ENCODE data around the gene PDE4D. TPM values are rescaled to one million over a fixed set of nuclear protein-coding genes. Genes with fewer than 3 reads are reported as not detected.
"Not testable (repeated sequence)": the region's sequence is repeated elsewhere in the genome, so short reads cannot be mapped to it uniquely, and the experiment has no call there.

Gene PDE4D
- total RNA-seq, 1 donor from 2014 or later: 46.9 TPM

DNA sequence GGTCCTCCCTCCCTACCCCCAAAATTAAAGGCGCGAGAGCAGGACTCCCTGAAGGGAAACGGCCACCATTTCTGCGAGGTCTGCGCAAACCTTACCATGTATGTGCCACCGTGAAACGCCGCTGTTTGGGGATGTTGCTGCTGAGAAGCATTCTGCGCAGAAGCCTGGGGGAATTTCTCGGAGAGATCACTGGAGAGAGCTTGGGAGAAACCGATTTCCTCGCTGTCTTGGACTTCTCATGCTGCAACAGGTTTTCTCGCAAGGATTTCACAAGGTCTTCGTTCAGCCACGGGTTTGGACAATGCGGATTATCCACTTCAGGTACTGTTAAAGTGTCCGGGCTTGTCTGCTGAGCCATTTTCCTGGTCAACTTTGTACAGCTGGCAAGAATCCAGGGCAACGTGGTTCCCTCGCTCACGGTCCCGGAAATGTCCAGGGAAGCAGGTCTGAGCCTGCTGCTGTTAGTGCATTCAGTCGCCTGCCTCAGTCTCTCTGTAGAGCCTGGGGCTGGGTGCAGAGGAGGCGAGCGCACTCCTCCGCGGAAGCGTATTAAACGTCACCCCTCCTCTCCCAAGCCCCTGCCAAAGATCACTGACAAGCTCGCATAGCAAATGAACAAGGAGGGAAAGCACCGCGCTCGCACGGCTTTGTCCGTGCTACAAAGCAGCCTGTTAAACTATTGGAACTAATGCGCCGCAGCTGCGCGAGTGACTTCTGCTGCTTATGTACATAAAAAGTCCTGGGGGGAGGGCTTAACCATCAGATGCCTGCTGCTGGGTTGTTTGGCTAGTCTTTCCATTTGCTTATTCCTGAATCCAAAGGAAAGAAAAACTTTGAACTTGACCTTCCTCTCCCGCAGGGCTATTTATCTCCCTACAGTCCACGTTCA lies 125.1 kb downstream of the PDE4D start:
- peak; percentile 61 for DNase-seq (ENCODE audit: low spot score)

DNA sequence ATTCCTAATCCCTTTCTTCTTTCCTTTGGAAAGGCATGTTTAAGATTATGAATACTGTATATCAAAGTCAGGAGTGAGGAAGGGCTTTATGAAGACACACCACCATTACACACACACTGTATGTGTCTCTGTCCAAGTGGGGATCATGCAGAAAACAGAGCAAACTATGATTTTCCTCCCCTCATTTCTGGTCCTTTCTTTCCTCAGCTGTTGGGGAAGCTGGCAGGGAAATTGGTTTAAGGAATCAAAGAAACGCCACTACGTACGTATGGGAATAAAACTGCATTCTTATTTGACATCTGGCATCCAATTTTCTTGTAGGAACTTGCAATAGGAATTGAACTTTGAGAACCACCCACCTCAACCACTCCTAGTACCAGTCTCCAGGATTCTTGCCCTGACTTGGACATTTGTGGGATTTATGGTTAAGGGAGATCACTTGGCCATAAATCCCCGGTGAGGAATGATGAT lies 125.8 kb downstream of the PDE4D start:
- DNase-seq (ENCODE audit: low spot score): no peak

- DNase-seq (ENCODE audit: low spot score): no peak
These were observed 126.3 kb downstream of the PDE4D start for GRCh38 chr5:59767211-59767605.

GRCh38 chr5:59766427-59767210 lies 126.9 kb downstream of the PDE4D start:
- DNase-seq (ENCODE audit: low spot score): peak; percentile 50

DNA sequence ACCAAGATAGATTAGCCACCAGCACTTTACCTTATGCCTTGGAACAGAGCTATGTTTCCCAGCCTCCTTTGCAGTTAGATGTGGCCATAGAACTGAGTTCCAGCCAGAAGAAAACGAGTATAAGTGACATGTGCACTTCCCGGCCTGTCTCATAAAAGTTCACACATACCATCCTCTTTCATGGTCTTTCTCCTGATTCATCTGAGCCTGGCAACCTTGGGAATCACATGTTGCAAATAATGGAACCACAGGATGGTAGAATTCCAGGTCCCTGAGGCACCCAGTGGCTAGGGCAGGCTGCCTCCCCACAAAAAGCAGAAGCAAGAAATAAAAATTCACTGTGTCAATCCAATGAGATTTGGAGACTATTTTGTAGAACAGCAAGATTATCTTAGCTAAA lies 128.1 kb downstream of the PDE4D start:
- DNase-seq (ENCODE audit: low spot score): no peak

DNA sequence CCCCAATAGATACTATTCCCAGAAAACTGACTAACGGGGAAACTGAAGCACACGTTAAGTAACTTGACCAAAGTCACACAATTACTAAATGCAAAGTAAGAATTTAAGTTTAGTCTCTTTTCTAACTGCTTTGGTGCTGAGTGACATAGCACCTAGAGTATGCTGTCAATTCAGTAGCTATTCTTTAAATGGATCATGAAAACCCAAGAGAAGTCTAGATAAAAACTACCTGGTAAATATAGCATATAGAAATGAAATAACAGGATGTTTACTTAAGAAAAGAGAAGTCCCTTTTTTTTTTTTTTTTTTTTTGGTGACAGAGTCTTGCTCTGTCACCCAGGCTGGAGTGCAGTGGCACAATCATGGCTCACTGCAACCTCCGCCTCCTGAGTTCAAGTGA lies 129.2 kb downstream of the PDE4D start:
- no peak for DNase-seq (ENCODE audit: low spot score)

- DNase-seq (ENCODE audit: low spot score): no peak
These were observed 130.0 kb downstream of the PDE4D start for GRCh38 chr5:59763541-59763940.

- not testable (repeated sequence) for DNase-seq (ENCODE audit: low spot score)
These were observed 131.3 kb downstream of the PDE4D start for GRCh38 chr5:59762232-59762631.

- DNase-seq (ENCODE audit: low spot score): no peak
These were observed 132.7 kb downstream of the PDE4D start for GRCh38 chr5:59760785-59761348.

GRCh38 chr5:59759600-59760351 lies 133.8 kb downstream of the PDE4D start:
- no peak for DNase-seq (ENCODE audit: low spot score)

DNA sequence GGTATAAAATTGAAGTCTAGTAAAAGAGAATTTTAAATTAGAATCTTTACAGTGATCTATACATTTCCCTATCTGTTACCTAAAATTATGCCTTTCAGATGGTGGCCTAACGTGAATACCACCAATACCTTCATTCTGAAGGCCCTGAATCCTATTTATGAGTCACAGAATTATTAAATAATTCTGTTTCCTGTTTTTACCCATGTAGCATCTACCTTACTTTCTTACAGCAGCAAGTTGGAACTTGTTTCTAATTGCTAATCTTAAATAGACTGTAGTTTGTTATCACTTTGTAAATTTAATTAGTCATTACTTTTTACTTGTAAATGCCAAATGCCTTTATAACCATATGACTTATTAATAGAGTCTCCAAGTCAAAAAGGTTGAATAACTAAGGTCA lies 135.0 kb downstream of the PDE4D start:
- DNase-seq (ENCODE audit: low spot score): no peak

DNA sequence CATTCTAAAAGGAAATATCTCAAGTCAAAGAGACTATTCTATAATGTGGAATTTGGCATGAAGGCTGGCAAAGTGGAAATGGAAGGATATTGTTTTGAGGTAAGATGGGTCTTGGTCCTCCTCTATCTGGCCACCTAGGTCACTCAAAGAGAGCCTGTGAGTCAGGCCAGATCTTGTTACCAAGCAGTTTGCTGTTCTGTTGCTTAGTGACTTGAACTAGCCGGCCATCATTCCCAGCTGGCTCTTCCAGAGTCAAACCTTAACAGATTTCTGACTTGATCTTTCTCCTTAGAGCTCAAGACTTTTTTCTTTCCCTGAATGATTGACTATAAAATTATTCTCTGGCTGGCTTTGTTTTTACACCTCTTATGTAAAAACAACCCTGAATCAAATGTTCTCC lies 136.1 kb downstream of the PDE4D start:
- DNase-seq (ENCODE audit: low spot score): no peak

DNA sequence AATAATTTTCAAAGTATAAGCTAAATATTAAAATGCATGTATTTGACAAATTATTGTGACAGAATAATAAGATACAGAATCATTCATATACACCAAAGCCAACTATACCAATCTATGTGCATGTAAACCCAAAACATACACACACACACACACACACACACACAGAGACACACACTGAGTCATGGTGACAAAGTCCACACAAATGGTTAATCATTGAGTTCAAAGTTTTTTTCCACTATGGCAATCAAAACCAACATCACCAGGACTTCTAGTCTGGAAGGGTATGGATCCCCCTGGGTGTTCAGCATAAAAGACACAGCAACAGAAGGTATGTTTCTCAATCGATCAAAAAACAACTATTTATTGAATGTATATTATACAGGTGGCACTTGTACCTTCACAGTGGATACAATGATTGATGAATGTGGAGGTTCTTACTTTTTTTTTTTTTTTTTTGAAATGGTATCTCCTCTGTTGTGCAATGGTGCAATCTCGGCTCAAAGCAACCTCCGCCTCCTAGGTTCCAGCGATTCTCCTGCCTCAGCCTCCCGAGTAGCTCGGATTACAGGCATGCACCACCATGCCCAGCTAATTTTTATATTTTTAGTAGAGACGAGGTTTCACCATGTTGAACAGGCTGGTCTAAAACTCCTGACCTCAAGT lies 137.0 kb downstream of the PDE4D start:
- no peak for DNase-seq (ENCODE audit: low spot score)

- no peak for DNase-seq (ENCODE audit: low spot score)
These were observed 138.1 kb downstream of the PDE4D start for GRCh38 chr5:59755476-59755875.

DNA sequence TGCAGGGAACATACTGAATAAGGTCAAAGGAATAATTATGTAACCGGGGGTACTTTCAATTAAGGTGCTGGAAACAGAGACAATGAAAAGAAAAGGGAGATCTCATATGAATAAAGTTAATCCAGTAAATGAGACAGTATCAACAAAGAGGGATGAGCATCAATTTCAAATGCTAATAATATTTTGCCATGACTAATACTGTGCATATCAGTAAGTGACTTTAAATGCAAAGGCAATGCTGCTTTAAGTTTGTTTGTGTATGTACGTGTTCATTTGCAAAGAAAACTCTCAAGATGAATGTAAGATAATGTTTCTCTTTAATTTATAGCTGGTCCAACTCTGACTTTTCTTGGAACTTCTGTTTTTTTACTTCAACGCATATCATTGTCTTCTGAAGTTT lies 139.9 kb downstream of the PDE4D start:
- DNase-seq (ENCODE audit: low spot score): no peak

GRCh38 chr5:59749782-59750520 lies 143.6 kb downstream of the PDE4D start:
- no peak for DNase-seq (ENCODE audit: low spot score)

- not testable (repeated sequence) for DNase-seq (ENCODE audit: low spot score)
These were observed 145.4 kb downstream of the PDE4D start for GRCh38 chr5:59748036-59748663.

DNA sequence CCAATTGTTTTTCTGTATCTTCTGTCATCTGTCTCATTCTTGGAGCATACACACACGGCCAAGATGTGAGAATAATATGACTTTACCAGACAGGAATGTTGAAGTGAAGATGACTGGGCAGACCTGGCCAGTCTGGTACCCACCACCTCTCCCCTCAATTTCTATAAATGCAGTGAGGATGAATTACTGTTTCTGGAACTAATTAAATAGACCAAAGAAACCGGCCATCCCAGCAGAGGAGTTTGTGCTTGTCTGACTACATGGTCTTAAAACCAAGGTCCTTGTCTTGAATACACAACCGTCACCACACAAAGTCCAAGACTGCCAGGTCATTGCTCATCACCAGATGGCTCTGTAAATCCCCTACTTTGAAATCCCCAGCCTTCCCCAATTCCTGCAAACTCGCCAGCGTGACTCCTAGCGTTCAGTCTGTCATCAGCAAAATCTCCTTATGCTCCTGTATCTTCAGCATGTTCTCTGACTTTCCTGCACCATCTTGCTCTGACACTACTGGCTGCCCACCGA lies 147.2 kb downstream of the PDE4D start:
- DNase-seq (ENCODE audit: low spot score): no peak

DNA sequence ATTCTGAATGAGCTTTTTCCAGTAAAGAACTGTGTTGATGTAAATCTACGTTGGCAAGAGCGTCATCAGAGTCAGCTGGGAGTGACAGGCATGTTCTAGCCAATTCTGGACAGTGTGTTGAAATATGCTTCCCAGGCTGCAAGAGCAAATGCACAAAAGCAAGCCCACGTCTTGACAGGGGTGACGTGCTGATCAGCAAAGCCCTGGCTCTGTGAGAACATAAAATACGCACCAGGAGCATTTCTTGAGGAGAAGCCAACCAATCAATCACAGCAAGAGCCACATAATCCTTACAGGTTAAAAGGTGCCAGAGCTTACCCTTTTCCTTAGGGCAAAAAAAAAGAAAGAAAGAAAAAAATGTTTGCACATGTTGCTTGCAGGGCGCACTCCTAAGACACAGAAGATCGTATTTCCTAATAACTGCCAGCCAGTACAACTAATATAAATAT lies 148.1 kb downstream of the PDE4D start:
- DNase-seq (ENCODE audit: low spot score): peak; percentile 46
